Keratinocyte (primary cell): ENCODE measurements around the gene BEND5. TPM values are rescaled to one million over a fixed set of nuclear protein-coding genes. Genes with fewer than 3 reads are reported as not detected.

Source experiments
- DNase-seq: peaks from one replicate; pipeline ENCODE4 v3.0.0-alpha.2; 2011; ENCODE audit warnings: low read depth, missing footprints, low spot score
- FAIRE-seq: peaks from 2 replicates; lab custom pipeline; 2011; peaks lifted over from hg19 to GRCh38; lab: Jason Lieb, UNC
- H2AFZ ChIP-seq: 2 replicates; pipeline ENCODE4 v1.6.0; 2012; ENCODE audit warnings: low read length, control low read depth, inconsistent platforms; ENCODE audit not compliant: control insufficient read depth
- H3K27ac ChIP-seq: 2 replicates; pipeline ENCODE4 v1.5.1; 2011; ENCODE audit warnings: low read length; ENCODE audit not compliant: control insufficient read depth, insufficient read depth
- H3K27me3 ChIP-seq: 3 replicates; pipeline ENCODE4 v1.6.0; 2011; ENCODE audit warnings: low read length; ENCODE audit not compliant: control insufficient read depth, insufficient read depth; ENCODE audit errors: extremely low read depth
- H3K36me3 ChIP-seq, 2 experiments: 2 replicates in 1 of 2; 3 replicates in 1 of 2; pipeline ENCODE4 v1.5.1; 2011; ENCODE audit warnings: low read length in 2 of 2, mild to moderate bottlenecking in 1 of 2; ENCODE audit not compliant: control insufficient read depth in 2 of 2, insufficient read depth in 2 of 2; ENCODE audit errors: extremely low read depth in 1 of 2
- H3K4me1 ChIP-seq: 3 replicates; pipeline ENCODE4 v1.5.1; 2011; ENCODE audit warnings: low read length; ENCODE audit not compliant: control insufficient read depth, insufficient read depth; ENCODE audit errors: extremely low read depth
- H3K4me2 ChIP-seq: 3 replicates; pipeline ENCODE4 v1.6.0; 2011; ENCODE audit warnings: low read depth, low read length; ENCODE audit not compliant: control insufficient read depth, insufficient read depth; ENCODE audit errors: extremely low read depth
- H3K4me3 ChIP-seq, 3 experiments: fragments of 200-600 bp in 1 of 3; sonication (generic) in 1 of 3; 2 replicates in 2 of 3; 3 replicates in 1 of 3; pipeline ENCODE4 v1.5.1; 2011 to 2016; ENCODE audit warnings: low read length in 3 of 3, mild to moderate bottlenecking in 3 of 3, control low read depth in 2 of 3, inconsistent platforms in 1 of 3, low read depth in 1 of 3, mixed read lengths in 1 of 3, mixed run types in 1 of 3, moderate library complexity in 1 of 3; ENCODE audit not compliant: control insufficient read depth in 2 of 3, insufficient read depth in 2 of 3; ENCODE audit errors: extremely low read depth in 1 of 3
- H3K79me2 ChIP-seq: 2 replicates; pipeline ENCODE4 v1.6.0; 2012; ENCODE audit warnings: low read length; ENCODE audit not compliant: control insufficient read depth, insufficient read depth
- H3K9ac ChIP-seq: 3 replicates; pipeline ENCODE4 v1.6.0; 2011; ENCODE audit warnings: low read length; ENCODE audit not compliant: control insufficient read depth, insufficient read depth; ENCODE audit errors: extremely low read depth
- H3K9me1 ChIP-seq: 3 replicates; pipeline ENCODE4 v1.6.0; 2011; ENCODE audit warnings: low read length; ENCODE audit not compliant: control insufficient read depth, insufficient read depth; ENCODE audit errors: extremely low read depth
- H3K9me3 ChIP-seq: 2 replicates; pipeline ENCODE4 v1.5.1; 2012; ENCODE audit warnings: low read depth, low read length; ENCODE audit not compliant: control insufficient read depth
- H4K20me1 ChIP-seq: 3 replicates; pipeline ENCODE4 v1.6.0; 2011; ENCODE audit warnings: low read length; ENCODE audit not compliant: control insufficient read depth, insufficient read depth; ENCODE audit errors: extremely low read depth
- EZH2 ChIP-seq: IDR thresholded peaks from one replicate; pipeline ENCODE4 v1.6.1; 2012; ENCODE audit warnings: inconsistent platforms, mild to moderate bottlenecking, low read length, moderate library complexity
- dilution Hi-C: fragments of 300-500 bp; cut with MboI; formaldehyde crosslinking; loops from one replicate; pipeline ENCODE4 v1.7.0; 2020; ENCODE audit warnings: low sequenced_read_pairs; ENCODE audit not compliant: extremely low pct_ligation_motif_present
- polyA plus RNA-seq, 5 experiments: library from polyadenylated mRNA; depleted of rRNA in 3 of 5; stranded (reverse) in 3 of 5; stranded (forward) in 1 of 5; unstranded in 1 of 5; fragments of >200 nt; gene quantifications; 1 replicate in 1 of 5; 2 replicates in 3 of 5; 3 replicates in 1 of 5; pipeline versions ENCODE4 v1.2.1 to v1.2.3, GENCODE V29; 2011 to 2012; ENCODE audit warnings: missing spikeins in 2 of 5, low read depth in 1 of 5, low replicate concordance in 1 of 5
- TF ChIP-seq, protein P1 (sequence below), 3 experiments: IDR thresholded peaks in 1 of 3; conservative IDR thresholded peaks in 1 of 3; optimal IDR thresholded peaks in 1 of 3; 2 replicates in 2 of 3; 3 replicates in 1 of 3; pipeline versions ENCODE3 to v1.5.1; 2011; ENCODE audit warnings: low read length in 3 of 3, mild to moderate bottlenecking in 3 of 3, moderate library complexity in 2 of 3, control low read depth in 1 of 3, inconsistent platforms in 1 of 3; ENCODE audit not compliant: insufficient read depth in 2 of 3; ENCODE audit errors: extremely low read depth in 1 of 3

The BEND5 gene
- polyA plus RNA-seq, 1 donor (not counting 4 experiments of a cell fraction or from before 2014, with no cell fraction given): not detected

DNA sequence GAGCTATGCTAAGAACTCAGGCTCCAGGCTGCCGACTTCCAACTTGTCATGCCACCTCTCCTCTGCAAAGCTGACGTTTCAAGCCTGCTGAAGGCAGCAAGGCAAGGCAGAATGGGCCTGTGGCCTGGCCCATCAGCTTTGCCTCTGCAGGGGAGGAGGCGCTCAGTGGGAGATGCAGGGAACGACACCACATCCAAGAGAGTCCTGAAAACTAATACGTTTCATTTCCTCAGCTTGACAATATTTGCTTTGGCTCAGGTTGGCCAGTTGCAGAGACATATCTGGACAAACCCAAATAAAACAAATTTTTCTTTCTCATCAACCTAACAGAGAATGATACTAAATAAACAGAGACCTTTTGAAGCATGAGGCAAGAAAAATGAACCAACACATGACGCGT lies 35.3 kb downstream of the BEND5 start:
- TF ChIP-seq, protein P1, sequence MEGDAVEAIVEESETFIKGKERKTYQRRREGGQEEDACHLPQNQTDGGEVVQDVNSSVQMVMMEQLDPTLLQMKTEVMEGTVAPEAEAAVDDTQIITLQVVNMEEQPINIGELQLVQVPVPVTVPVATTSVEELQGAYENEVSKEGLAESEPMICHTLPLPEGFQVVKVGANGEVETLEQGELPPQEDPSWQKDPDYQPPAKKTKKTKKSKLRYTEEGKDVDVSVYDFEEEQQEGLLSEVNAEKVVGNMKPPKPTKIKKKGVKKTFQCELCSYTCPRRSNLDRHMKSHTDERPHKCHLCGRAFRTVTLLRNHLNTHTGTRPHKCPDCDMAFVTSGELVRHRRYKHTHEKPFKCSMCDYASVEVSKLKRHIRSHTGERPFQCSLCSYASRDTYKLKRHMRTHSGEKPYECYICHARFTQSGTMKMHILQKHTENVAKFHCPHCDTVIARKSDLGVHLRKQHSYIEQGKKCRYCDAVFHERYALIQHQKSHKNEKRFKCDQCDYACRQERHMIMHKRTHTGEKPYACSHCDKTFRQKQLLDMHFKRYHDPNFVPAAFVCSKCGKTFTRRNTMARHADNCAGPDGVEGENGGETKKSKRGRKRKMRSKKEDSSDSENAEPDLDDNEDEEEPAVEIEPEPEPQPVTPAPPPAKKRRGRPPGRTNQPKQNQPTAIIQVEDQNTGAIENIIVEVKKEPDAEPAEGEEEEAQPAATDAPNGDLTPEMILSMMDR (optimal IDR thresholded peaks at IDR 0.05 in 1 of 3, IDR thresholded peaks at IDR 0.05 in 1 of 3, conservative IDR thresholded peaks at IDR 0.05 in 1 of 3; ENCODE audit: extremely low read depth in 1 of 3, insufficient read depth in 2 of 3, low read length in 3 of 3): no peak
- TF ChIP-seq EZH2: no peak
- FAIRE-seq (no peak), DNase-seq (no peak)
- H3K4me1 ChIP-seq: no peaks in the 10 kb centered on the region
- no peaks in the 10 kb centered on the region for H3K9me3 ChIP-seq
- H3K4me3 ChIP-seq: no peak overlapping the region
- no peaks in the 10 kb centered on the region for H4K20me1 ChIP-seq
- no peak overlapping the region for H3K4me2 ChIP-seq
- H3K9ac ChIP-seq: no peak overlapping the region
- no peak overlapping the region for H3K27ac ChIP-seq
- H3K27me3 ChIP-seq: no peaks in the 10 kb centered on the region
- dilution Hi-C loops: no loop called here
- no peaks in the 10 kb centered on the region for H3K79me2 ChIP-seq
- no peaks in the 10 kb centered on the region for H3K36me3 ChIP-seq
- no peak overlapping the region for H2AFZ ChIP-seq
- H3K9me1 ChIP-seq: no peaks in the 10 kb centered on the region

DNA sequence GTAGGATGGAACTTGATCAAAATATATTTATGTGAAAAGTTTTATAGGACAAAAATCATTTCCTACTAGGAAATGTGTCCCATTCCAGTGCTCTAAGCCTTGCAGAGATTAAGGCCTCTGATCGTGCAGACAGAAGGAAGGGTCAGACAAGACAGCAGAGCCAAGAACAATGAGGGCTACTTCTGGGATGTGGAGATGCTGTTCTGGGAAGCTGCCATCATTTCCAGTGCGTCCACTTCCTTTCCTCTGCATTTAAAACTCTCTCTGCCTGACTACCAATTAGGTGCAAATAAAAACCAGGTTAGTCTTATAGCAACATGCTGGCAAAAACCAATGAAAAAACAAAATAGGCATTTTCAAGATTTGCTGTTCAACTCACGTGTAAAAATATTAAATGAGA lies 36.1 kb downstream of the BEND5 start:
- Histone ChIP-seq H3K4me3 (no peak overlapping the region), H3K27me3 (no peaks in the 10 kb centered on the region), H3K9ac (no peak overlapping the region), H4K20me1 (no peaks in the 10 kb centered on the region), H2AFZ (no peak overlapping the region), H3K9me1 (no peaks in the 10 kb centered on the region), H3K4me2 (no peak overlapping the region), H3K9me3 (no peaks in the 10 kb centered on the region), H3K4me1 (no peaks in the 10 kb centered on the region), H3K27ac (no peak overlapping the region), H3K36me3 (no peaks in the 10 kb centered on the region), H3K79me2 (no peaks in the 10 kb centered on the region)
- TF ChIP-seq, protein P1 (optimal IDR thresholded peaks at IDR 0.05 in 1 of 3, IDR thresholded peaks at IDR 0.05 in 1 of 3, conservative IDR thresholded peaks at IDR 0.05 in 1 of 3; ENCODE audit: extremely low read depth in 1 of 3, insufficient read depth in 2 of 3, low read length in 3 of 3): no peak
- no peak for TF ChIP-seq EZH2
- FAIRE-seq (no peak), DNase-seq (no peak)
- dilution Hi-C loops: no loop called here
